ENCODE results near the gene OARD1.

DNA sequence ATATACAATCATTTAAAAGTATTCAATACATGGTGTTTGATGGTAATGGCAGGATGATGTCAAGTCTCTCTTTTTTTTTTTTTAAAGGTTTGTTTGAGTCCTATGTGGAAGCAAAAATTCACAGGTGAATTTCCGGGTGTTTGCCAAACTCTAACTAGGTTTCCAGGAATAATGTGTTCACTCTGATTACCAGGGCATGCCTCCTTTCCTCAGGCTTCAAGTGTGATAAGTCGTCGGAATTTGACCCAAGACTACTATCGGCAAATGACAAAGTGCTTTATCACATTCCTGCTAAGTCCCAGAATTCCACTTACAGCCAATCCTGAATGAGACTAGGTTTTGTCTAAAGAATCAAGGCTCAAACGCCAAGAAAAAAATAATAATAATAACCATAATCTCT is 7.3 kb downstream of the OARD1 start:
- TF ChIP-seq, protein P1, sequence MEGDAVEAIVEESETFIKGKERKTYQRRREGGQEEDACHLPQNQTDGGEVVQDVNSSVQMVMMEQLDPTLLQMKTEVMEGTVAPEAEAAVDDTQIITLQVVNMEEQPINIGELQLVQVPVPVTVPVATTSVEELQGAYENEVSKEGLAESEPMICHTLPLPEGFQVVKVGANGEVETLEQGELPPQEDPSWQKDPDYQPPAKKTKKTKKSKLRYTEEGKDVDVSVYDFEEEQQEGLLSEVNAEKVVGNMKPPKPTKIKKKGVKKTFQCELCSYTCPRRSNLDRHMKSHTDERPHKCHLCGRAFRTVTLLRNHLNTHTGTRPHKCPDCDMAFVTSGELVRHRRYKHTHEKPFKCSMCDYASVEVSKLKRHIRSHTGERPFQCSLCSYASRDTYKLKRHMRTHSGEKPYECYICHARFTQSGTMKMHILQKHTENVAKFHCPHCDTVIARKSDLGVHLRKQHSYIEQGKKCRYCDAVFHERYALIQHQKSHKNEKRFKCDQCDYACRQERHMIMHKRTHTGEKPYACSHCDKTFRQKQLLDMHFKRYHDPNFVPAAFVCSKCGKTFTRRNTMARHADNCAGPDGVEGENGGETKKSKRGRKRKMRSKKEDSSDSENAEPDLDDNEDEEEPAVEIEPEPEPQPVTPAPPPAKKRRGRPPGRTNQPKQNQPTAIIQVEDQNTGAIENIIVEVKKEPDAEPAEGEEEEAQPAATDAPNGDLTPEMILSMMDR (IDR thresholded peaks at IDR 0.05), result no peak
- no peak for TF ChIP-seq POLR2A (IDR thresholded peaks at IDR 0.05)

All from body of pancreas (tissue), 4 donors.